ENCODE measurements around the gene CMC1. TPM values are rescaled to one million over a fixed set of nuclear protein-coding genes. Genes with fewer than 3 reads are reported as not detected.

The CMC1 gene
- total RNA-seq, 1 experiment from 2014 or later: 18.8 TPM

GRCh38 chr3:28334552-28334951, 93.1 kb downstream of the CMC1 start:
- in situ Hi-C loops (cut with HindIII; ENCODE audit: low pct_unique_long_range_greater_than_20kb, low sequenced_read_pairs): no loop called here
- DNase-seq (ENCODE audit: low read depth, low spot score): no peak

DNA sequence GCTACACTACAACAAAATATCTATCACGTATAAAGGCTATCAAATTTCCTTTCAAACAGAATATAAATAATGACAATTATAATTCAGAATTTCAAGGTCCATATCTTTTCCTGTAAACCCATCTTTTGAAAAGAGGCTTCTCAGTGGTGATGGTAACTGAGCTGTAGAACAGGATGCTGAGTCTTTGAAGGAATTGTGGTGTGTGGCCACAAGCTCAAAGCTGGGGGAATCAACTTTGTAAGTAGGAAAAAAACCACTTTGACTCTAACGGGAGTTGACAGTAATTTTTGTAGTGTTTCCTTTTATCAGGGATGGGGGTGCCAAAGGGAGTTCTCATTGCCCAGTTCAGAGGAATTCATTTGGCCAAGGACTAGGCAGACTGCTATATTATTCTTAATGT, 93.8 kb downstream of the CMC1 start:
- in situ Hi-C loops (cut with HindIII; ENCODE audit: low pct_unique_long_range_greater_than_20kb, low sequenced_read_pairs): no loop called here

GRCh38 chr3:28337230-28337629, 95.8 kb downstream of the CMC1 start:
- in situ Hi-C loops (cut with HindIII; ENCODE audit: low pct_unique_long_range_greater_than_20kb, low sequenced_read_pairs): no loop called here
- DNase-seq (ENCODE audit: low read depth, low spot score): no peak

More for the DNA sequence above, 93.8 kb downstream of the CMC1 start:
- no peak for DNase-seq (ENCODE audit: low read depth, low spot score)

- in situ Hi-C loops (cut with HindIII; ENCODE audit: low pct_unique_long_range_greater_than_20kb, low sequenced_read_pairs): no loop called here
- no peak for DNase-seq (ENCODE audit: low read depth, low spot score)
Observed at GRCh38 chr3:28343144-28343543, 101.7 kb downstream of the CMC1 start.

DNA sequence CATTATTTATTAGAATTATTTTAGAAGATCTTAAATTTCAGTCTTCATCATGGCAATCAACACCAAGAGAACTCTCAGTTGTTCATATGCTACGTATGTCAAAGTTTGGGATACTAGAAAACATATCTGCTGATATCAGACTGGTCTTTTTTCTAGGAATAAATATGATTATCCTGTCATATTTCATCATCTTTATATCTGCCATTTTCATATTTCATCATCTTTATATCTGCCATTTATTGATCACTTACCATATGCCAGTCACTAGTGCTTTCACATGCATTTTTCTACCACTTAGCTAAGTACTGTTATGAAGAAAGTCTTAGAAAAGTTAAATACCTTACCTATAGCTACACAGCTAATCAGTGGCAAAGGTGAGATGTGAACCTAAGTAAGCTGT, 104.3 kb downstream of the CMC1 start:
- in situ Hi-C loops (cut with HindIII; ENCODE audit: low pct_unique_long_range_greater_than_20kb, low sequenced_read_pairs): no loop called here
- DNase-seq (ENCODE audit: low read depth, low spot score): no peak

DNA sequence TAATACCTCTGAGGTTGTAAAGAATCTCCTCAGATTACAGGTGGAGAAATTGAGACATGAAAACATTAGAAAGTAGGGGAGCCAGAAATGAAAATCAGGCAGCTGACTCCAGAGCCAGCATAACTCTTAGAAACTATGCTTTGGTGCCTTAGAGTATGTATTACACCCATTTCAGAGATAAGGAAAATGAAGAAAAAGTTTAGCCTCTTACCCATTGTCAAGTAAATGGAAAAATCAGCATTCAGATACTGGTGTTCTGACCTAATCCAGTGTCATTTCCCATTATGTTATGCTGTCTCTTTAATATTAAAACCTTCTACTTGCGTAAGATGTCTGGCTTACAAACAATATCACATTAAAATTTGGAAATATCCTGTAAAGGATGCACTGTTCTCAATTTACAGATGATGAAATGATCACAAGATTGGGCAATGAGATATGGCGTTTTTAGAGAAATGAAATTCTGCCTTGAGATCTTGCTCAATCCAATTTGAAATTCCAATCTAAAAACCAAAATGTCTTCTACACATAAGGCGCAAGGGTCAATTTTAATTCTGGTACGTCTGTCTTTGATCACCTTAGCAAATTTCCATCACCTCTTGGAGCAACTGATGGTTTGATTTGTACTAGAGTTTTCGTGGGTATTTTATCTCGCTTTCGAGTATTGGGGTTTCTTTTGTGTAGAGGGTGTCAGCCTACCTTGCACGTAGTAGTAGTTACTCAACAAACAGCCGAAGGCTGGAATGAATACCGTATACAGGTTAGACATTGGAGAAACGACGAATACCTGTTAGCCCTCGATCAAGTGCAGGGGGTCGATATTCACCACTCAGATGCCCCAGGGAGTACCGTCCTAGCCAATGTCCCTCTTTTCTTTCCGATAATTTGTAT, 106.2 kb downstream of the CMC1 start:
- peak; percentile 26 for DNase-seq (ENCODE audit: low read depth, low spot score)
- in situ Hi-C loops (cut with HindIII; ENCODE audit: low pct_unique_long_range_greater_than_20kb, low sequenced_read_pairs): no loop called here

GRCh38 chr3:28348265-28348628, 106.8 kb downstream of the CMC1 start:
- DNase-seq (ENCODE audit: low read depth, low spot score): no peak
- in situ Hi-C loops (cut with HindIII; ENCODE audit: low pct_unique_long_range_greater_than_20kb, low sequenced_read_pairs): no loop called here

GRCh38 chr3:28348629-28349468, 107.4 kb downstream of the CMC1 start, which contains the start of the genes AZI2 and ZCWPW2:
TSS of gene AZI2 (minus strand) at chr3:28348824. CDS start at chr3:28340617, 8,207 bp downstream.
TSS of gene ZCWPW2 (plus strand) at chr3:28348721. CDS start at chr3:28413069, 64,348 bp downstream.
- DNase-seq (ENCODE audit: low read depth, low spot score): peak; percentile 94
- in situ Hi-C loops (cut with HindIII; ENCODE audit: low pct_unique_long_range_greater_than_20kb, low sequenced_read_pairs): no loop called here

DNA sequence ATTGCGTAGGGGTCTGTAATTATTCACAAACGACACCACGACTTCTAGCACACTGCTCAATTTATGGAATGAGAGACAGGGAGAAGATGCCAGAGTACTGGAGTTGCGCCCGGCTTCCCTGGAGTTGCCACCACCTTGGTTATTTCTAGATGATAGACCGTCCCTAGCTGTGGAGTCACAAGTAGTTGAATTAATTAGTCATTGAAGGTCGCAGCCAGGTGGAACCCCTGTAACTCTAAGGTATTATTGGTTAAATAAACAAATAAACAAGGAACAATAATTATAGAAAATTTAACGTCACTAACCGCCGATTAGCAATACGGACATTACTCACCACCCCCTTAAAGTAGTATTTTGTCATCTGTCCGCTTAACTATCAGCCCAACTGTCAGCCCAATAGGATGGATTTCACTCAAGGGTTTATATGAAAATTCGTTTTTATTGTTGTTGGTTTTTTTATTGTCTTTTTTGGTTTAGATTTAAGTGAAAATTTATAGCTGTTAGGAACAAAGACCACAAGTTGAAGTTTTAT, 108.1 kb downstream of the CMC1 start:
- no peak for DNase-seq (ENCODE audit: low read depth, low spot score)
- in situ Hi-C loops (cut with HindIII; ENCODE audit: low pct_unique_long_range_greater_than_20kb, low sequenced_read_pairs): no loop called here

Other genes starting within 250 kb of the CMC1 start
- gene ZCWPW2, start 107.1 kb downstream of the CMC1 start, total RNA-seq (2014; rRNA removed; shearing (Covaris generic)): 0.16 TPM in 2 replicates
- 53.0 and 54.0 TPM in 2 replicates for gene AZI2, start 107.2 kb downstream of the CMC1 start, total RNA-seq (2014; rRNA removed; shearing (Covaris generic))